Stimulated activated naive CD4-positive, alpha-beta T cell (primary cell): ENCODE results near the gene MUC12.
"Not testable (repeated sequence)": the region's sequence is repeated elsewhere in the genome, so short reads cannot be mapped to it uniquely, and the experiment has no call there.

Source experiments
- DNase-seq, 6 experiments: peaks; one replicate each; lab custom pipeline; 2025; lab: John Stamatoyannopoulos, UW

The MUC12 gene

GRCh38 chr7:100962537-100962936, 6.8 kb upstream of the MUC12 start:
- DNase-seq, result no peak

GRCh38 chr7:100963386-100963785, 6.0 kb upstream of the MUC12 start:
- DNase-seq, result no peak

DNA sequence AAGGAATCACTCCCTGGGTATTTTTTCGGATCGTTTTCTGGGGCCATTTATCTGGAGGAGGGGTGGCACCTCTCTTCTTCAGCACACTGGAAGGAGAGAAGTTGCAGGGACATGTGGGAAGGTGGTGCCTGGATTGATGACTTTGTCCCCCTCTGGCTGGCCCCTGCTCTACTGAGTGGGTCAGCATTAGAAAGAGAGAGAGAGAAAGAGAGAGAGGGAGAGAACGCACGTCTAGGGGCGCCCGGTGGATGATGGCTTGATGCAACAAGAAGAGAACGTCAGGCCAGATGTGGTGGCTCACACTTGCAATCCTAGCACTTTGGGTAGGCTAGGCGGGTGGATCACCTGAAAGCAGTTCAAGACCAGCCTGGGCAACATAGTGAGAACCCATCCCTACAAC, 5.5 kb upstream of the MUC12 start:
- no peak for DNase-seq

DNA sequence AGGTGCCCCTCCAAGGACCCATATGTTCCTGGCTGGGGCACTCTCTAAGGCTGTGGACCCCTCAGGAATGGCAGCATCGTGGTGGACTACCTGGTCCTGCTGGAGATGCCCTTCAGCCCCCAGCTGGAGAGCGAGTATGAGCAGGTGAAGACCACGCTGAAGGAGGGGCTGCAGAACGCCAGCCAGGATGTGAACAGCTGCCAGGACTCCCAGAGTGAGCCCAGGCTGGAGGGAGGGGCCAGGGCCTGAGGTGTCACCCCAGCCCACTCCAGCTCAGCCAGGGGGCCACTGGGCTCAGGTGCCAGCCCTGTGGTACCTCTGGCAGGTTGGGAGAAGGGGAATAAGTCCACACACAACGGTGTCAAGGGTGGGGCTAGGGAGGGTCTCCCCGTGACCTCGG, 4.7 kb upstream of the MUC12 start:
- DNase-seq, result no peak

GRCh38 chr7:100965045-100965722, 4.2 kb upstream of the MUC12 start:
- no peak for DNase-seq

- no peak for DNase-seq
Observed at GRCh38 chr7:100965723-100966541, 3.4 kb upstream of the MUC12 start.

DNA sequence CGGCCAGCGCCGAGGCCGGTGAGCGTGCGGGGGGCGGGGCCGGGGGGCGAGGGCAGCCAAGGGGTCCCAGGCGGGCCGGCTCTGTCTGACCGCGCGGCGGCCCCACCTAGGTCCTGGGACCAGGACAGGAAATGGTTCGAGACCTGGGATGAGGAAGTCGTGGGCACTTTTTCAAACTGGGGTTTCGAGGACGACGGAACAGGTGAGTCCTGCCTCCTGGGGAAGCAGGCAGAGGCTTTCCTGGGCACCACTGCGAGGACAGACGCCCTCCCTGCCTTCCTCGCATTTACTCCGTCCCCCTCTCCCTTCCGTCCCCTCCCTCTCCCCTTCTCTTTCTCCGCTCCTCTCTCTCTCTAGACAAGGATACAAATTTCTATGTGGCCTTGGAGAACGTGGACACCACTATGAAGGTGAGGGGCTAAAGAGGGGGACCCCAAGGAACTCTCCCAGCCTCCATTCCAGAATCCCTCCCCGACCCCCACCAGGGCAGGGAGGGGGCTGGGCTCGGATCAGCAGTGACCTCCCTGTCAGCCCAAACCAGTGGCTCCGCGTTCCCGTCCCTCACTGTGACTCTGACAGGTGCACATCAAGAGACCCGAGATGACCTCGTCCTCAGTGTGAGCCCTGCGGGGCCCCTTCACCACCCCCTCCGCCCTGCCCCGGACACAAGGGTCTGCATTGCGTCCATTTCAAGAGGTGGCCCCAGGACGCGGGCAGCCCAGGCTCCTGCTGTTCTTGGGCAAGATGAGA, 2.6 kb upstream of the MUC12 start:
- DNase-seq, result no peak

DNA sequence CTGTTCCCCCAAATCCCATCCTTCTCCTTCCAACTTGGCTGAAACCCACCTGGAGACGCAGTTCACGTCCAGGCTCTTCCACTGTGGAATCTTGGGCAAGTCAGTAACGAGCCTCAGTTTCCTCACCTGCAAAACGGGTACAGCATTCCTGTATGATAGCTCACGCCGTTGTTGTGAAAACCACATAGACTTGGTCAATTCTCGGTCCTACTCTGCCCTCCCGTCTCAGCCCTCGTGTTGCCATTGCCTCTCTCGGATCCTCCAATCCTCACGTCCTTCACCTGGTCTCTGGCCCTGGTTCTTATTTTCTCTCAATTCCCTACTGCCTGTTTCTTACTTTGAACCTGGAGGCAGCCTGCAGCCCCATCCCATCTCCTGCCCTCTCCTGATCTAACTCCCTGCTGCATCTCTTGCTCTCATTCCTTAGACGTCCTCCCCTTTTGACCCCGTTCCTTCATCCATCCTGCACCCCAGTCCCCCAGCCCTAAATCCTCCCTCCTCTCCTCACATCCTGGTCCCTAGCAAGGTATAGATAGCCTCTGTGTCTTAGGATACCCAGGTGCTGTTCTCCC, 2.0 kb upstream of the MUC12 start:
- no peak for DNase-seq

DNA sequence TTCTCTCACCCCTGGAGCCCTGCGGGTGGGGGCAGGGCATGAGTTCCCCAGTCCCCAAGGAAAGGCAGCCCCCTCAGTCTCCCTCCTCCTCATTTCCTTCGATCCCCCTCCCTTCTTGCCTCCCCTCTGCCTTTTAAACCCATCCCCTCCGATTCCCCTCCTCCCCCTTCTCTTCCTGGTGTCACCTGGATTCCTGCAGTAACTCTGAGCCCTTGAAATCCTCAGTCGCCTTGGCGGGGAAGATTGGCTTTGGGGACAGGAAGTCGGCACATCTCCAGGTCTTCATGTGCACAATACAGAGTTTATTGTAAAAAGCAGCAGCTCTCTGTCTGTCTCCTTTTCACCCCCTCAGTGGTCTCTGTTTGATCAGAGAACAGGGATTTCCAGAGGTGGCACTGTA, 1.3 kb upstream of the MUC12 start:
- DNase-seq, result no peak

DNA sequence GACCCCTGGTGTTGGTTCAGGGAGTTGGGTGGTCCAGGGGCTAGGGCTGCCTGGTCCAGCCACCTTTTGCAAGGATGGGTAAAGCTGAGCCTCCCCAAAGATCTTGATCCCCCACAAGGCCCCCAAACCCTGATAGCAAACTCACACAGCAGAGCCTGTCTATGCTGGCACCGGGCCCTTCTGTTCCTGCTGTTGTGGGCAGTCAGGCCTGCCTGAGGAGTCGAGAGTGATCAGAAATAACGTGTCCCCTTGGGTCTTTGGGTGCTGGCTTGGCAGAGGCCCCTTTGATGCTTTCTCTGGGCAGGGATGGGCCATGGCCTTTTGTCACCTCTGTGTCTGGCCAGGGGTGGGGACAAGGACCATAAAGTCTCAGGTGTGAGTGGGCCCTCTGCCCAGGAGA, 715 bp upstream of the MUC12 start:
- DNase-seq, result no peak

DNA sequence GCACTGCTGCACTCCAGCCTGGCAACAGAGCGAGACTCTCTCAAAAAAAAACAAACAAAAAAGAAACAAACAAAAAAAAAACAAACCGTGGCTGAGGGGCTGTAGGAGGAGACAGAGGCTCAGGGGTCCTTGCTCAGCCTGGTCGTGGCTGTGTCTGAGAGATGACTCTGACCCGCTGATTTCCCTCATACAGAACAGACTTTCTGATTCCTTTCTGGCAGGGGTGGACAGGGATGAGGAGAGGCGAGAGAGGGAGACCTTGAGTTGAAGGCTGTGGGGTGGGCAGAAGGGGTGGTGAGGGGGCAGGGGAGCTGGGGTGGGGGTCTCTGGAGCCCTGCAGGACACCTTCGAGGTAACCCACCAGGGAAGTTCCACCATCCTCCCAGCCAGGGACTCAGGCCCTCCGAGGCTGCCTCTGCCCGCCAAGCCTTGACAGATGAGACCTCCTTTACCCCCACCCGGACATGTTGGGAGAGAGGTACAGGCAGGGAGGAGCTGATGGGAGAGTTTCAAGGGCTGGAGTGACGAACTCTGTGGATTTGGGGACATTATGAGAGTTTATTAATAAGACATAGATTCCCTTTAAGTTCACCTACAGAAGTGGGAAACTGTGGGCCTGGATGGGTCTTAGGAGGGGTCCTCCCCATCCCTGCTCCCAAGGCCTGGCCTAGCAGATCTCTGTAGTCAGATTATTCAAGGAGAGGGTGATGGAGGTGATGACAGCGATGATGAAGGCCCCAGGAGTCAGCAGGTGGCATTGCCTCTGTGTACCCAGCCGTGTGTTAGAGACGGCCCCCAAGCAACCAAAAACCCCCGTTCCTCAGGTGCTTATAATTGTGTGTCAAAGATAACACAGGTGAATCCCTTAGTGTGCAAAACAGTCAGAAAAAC, 2.0 kb downstream of the MUC12 start:
- no peak for DNase-seq

DNA sequence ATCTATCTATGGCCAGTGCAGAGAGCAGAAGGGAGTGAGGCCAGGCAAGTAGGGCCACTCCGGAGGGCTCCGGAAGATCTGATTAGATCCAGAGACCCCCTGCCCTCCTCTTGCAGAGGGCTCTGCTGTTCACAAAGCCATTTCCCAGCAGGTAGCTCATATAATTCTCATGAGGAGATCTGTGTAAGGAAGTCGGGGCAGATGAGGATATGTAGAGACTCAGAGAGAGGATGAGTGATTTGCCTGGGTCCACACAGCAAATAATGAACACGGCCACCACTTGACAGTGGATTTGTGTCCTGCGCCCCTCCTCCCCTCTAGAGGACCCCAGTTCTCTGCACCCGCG, 2.6 kb downstream of the MUC12 start:
- no peak for DNase-seq

DNA sequence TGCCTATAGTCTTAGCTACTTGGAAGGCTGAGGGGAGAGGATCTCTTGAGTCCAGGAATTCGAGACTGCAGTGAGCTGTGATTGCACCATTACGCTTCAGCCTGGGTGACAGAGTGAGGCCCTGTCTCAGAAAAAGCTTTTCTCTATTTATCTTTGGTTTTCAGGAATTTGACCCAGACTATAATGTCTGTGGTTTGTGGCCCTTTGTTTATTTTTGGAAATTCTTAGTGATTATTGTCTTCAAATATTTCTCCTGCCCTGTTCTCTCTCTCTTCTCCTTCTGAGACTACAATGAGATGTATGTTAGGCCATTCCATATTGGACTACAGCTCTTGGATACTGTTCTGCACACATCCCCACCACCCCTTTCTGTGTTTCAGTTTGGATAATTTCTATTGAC, 4.7 kb downstream of the MUC12 start:
- no peak for DNase-seq

GRCh38 chr7:100975371-100975821, 6.0 kb downstream of the MUC12 start:
- DNase-seq, result no peak

DNA sequence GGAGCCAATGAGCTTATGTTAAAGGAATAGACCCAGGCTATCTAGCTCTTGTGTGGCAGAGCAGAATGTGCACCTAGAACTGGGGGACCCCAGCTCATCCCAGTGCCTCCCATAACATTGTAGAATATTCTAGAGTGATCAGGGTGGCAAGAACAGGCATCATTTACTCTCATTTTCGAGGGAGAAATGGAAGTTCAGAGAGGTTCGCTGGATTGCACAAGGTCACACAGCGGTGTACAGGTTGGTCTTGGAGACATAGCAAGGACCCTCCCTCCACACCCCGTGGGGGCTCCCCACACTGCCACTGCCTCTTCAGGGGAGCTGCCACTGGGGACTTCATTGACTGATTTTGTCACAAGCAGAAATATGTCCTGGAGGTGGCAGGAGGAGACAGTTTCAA, 8.9 kb downstream of the MUC12 start:
- no peak for DNase-seq

DNA sequence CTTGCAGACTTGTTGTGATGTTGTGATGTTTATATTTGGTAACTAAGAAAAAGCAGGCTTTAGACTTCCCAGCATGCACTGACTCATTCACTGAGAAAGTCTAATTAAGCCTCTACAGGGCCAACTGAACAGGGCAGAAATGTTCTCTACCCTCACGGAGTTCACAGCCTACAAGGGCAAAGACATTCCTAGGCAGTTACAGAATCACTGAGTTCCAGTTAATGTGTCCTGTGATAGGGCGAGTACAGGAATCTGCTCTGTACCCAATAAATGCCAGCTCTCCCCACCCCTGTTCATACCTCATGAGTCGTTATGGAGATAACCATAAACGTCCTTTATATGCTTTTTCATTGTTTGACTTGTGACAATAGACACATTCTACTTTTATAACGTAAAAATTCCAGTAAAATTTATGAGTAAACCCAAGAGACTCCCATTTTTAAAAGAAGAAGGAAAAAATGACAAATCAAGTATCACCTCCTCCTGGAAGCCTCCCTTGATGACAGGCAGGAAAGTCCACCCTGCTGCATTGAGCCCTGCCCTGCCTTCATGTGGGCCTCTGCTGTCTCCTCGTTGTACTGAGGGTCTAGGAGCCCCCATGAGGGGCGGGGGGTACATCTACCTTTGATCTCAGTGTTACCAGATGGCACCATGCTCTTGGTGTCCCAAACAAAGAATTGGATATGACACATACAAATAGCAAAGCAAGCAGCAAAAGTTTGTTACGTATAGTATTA, 14.3 kb downstream of the MUC12 start:
- no peak for DNase-seq

- not testable (repeated sequence) for DNase-seq
Observed at GRCh38 chr7:100984241-100984918, 15.0 kb downstream of the MUC12 start.

GRCh38 chr7:100985033-100985797, 15.8 kb downstream of the MUC12 start:
- DNase-seq, result not testable (repeated sequence)

- DNase-seq, result no peak
Observed at GRCh38 chr7:100991631-100992030, 22.3 kb downstream of the MUC12 start.
